Measurements from ENCODE around the gene GALNS. TPM values are rescaled to one million over a fixed set of nuclear protein-coding genes. Genes with fewer than 3 reads are reported as not detected.

The GALNS gene
- total RNA-seq, 2 donors from 2014 or later, result 24.8 to 38.7 TPM

- peaks cover 24% of the 10 kb centered on the region for H3K36me3 ChIP-seq
- no peak for TF ChIP-seq CTCF (IDR thresholded peaks at IDR 0.05)
- no peaks in the 10 kb centered on the region for H3K9me3 ChIP-seq
- no peak for DNase-seq (ENCODE audit: low spot score)
- peak; percentile 24 for ATAC-seq (ENCODE audit: insufficient number of reproducible peaks, low FRiP score, low read depth)
- peak overlapping the region; percentile 91 for H3K4me3 ChIP-seq
- no peaks in the 10 kb centered on the region for H3K27me3 ChIP-seq (replicated peaks; ENCODE audit: insufficient read depth)
- peaks cover 21 to 25% of the 10 kb centered on the region in 2 donors for H3K4me1 ChIP-seq (ENCODE audit: control insufficient read depth in 1 of 2, low read depth in 2 of 2)
- H3K27ac ChIP-seq, result peak overlapping the region in 1 of 2 donors; percentile 30
These were observed 472 bp downstream of the GALNS start for GRCh38 chr16:88856122-88856827.

GRCh38 chr16:88855736-88856121 is 1.0 kb downstream of the GALNS start:
- H3K36me3 ChIP-seq, result peaks cover 18% of the 10 kb centered on the region
- TF ChIP-seq CTCF (IDR thresholded peaks at IDR 0.05), result no peak
- no peaks in the 10 kb centered on the region for H3K9me3 ChIP-seq
- no peaks in the 10 kb centered on the region for H3K27me3 ChIP-seq (replicated peaks; ENCODE audit: insufficient read depth)
- peaks cover 21 to 25% of the 10 kb centered on the region in 2 donors for H3K4me1 ChIP-seq (ENCODE audit: control insufficient read depth in 1 of 2, low read depth in 2 of 2)
- ATAC-seq (ENCODE audit: insufficient number of reproducible peaks, low FRiP score, low read depth) (no peak), DNase-seq (ENCODE audit: low spot score) (no peak)
- no peak overlapping the region for H3K27ac ChIP-seq
- peak overlapping the region; percentile 91 for H3K4me3 ChIP-seq

- Histone ChIP-seq H3K27ac (no peak overlapping the region), H3K9me3 (no peaks in the 10 kb centered on the region), H3K27me3 (replicated peaks; ENCODE audit: insufficient read depth) (no peaks in the 10 kb centered on the region), H3K4me1 (ENCODE audit: control insufficient read depth in 1 of 2, low read depth in 2 of 2) (peaks cover 21 to 25% of the 10 kb centered on the region in 2 donors), H3K4me3 (no peak overlapping the region), H3K36me3 (peaks cover 13% of the 10 kb centered on the region)
- ATAC-seq (ENCODE audit: insufficient number of reproducible peaks, low FRiP score, low read depth), result no peak
- TF ChIP-seq CTCF (IDR thresholded peaks at IDR 0.05), result no peak
- DNase-seq (ENCODE audit: low spot score), result no peak
These were observed 1.6 kb downstream of the GALNS start for GRCh38 chr16:88855176-88855575.

DNA sequence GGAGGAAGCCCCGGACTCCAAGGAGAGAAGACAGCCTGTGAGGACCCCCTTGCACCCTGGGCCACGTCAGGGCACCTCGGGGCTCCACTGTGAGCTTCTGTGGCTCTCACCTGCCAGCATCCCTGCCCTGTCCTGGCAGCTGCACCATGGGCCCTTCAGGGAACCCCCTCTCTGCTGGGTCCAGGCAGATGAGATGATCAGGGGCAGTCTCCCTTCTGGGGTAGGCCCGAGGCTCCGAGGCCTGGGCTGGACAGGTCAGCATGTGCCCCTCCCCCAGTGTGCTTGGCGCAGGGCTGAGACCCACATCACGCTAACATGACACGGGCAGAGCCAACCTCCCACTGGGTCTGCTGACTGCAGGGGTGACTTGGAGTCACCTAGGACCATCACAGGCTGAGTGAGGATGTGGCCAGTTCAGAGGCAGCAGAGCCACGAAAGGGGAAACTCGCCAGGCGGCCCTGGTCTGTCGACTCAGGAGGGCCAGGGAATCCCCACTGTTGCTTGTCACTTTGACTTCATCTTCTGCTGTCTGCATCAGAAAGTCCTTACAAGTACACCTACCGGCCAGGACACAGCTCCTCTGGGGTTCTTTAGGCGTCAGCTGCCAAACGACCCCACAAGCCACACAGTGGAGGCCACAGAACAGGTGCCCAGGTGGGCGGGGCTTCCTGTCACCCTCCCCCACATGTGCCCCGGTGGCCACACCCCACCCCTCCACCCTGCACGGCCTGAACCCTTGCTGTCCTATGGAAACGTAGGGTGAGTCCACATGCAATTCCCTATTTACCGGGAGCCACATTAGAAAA is 2.2 kb downstream of the GALNS start:
- DNase-seq (ENCODE audit: low spot score) (no peak), ATAC-seq (ENCODE audit: insufficient number of reproducible peaks, low FRiP score, low read depth) (no peak)
- H3K4me1 ChIP-seq (ENCODE audit: control insufficient read depth in 1 of 2, low read depth in 2 of 2), result peaks cover 21 to 25% of the 10 kb centered on the region in 2 donors
- no peak for TF ChIP-seq CTCF (IDR thresholded peaks at IDR 0.05)
- no peaks in the 10 kb centered on the region for H3K27me3 ChIP-seq (replicated peaks; ENCODE audit: insufficient read depth)
- H3K9me3 ChIP-seq, result no peaks in the 10 kb centered on the region
- H3K36me3 ChIP-seq, result peaks cover 7% of the 10 kb centered on the region
- H3K4me3 ChIP-seq, result no peak overlapping the region
- H3K27ac ChIP-seq, result no peak overlapping the region

- Histone ChIP-seq H3K4me1 (ENCODE audit: control insufficient read depth in 1 of 2, low read depth in 2 of 2) (peaks cover 20 to 21% of the 10 kb centered on the region in 2 donors), H3K27ac (no peak overlapping the region), H3K27me3 (replicated peaks; ENCODE audit: insufficient read depth) (no peaks in the 10 kb centered on the region), H3K4me3 (no peak overlapping the region), H3K9me3 (no peaks in the 10 kb centered on the region), H3K36me3 (no peaks in the 10 kb centered on the region)
- no peak for ATAC-seq (ENCODE audit: insufficient number of reproducible peaks, low FRiP score, low read depth)
- no peak for TF ChIP-seq CTCF (IDR thresholded peaks at IDR 0.05)
- DNase-seq (ENCODE audit: low spot score), result no peak
These were observed 3.3 kb downstream of the GALNS start for GRCh38 chr16:88853325-88853941.
